ENCODE data around the gene HDAC3.

GRCh38 chr5:141636106-141636412 lies 590 bp downstream of the HDAC3 start:
- no peak for TF ChIP-seq CTCF (IDR thresholded peaks at IDR 0.05)
- no peak for TF ChIP-seq POLR2AphosphoS5 (IDR thresholded peaks at IDR 0.05)

Data from gastroesophageal sphincter (tissue), 3 donors.